GM19240 (cell line): ENCODE measurements around the gene KREMEN1.
"Not testable (repeated sequence)": the region's sequence is repeated elsewhere in the genome, so short reads cannot be mapped to it uniquely, and the experiment has no call there.

Experiments
- DNase-seq: peaks from one replicate; pipeline ENCODE4 v3.0.0; 2011; ENCODE audit warnings: low spot score; ENCODE audit not compliant: insufficient read length

KREMEN1 gene

DNA sequence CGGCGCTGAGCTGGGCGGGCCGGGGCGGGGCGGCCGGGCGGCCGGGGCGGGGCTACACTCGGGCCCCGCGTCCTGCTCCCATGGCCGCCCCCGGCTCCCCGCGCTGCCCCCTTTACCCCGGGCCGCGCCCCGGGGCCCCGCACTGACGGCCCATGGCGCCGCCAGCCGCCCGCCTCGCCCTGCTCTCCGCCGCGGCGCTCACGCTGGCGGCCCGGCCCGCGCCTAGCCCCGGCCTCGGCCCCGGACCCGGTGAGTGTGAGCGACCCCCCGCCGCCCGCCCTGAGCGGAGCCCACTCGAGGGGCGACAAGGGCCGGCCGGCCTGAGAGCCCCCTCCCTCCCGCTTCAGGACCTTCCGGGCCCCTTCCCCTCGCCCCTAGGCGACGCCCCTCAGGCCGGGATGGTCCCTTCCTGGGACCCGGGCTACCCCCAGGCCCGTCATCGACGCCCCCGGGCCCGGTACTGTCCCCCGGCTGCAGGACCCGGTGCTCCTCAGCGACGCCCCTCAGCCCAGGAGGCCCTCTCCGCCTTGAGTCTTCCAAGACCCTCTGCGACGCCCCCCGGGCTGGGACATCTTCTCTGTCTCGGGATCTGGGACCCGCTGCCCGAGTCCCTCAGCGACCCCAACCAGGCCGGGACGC, at the start of gene KREMEN1:
Gene KREMEN1, plus strand, starts transcription at position 57 of the 639 bp plus-strand sequence. Its CDS starts 96 bp downstream, at position 153.
- no peak for DNase-seq

DNA sequence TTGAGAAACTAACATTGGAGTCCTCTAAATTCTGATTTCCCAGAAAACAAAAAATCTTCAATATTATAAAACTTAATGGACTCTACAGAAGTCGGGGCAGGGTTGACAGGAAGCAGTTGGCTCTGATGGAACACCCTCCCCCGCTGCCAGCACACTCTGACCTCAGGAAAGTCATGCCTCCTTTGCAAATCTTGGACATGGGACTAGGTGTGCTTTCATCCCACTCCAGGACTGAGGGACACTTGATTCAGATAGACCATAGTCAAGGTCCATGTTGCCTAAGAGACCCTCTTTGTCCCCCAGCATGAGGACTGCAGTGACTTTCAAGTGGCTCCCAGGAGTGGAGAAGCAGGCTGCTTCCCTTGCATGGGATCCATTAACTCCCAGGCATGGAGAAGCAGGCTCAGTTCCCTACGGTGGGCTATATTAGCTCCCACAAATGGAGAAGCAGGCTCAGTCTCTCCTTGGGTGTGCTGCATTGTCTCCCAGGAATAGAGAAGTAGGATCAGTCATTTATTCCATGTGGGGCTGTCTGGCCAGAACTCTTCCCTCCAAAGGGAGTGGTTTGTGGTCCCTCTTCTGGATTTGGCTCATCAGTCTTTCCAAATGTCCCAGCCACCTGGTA, 49.6 kb upstream of the KREMEN1 start:
- no peak for DNase-seq

GRCh38 chr22:29026579-29026978, 46.3 kb upstream of the KREMEN1 start:
- DNase-seq, result no peak

GRCh38 chr22:29028468-29028867, 44.4 kb upstream of the KREMEN1 start:
- no peak for DNase-seq

GRCh38 chr22:29029202-29030000, 43.4 kb upstream of the KREMEN1 start:
- no peak for DNase-seq

DNA sequence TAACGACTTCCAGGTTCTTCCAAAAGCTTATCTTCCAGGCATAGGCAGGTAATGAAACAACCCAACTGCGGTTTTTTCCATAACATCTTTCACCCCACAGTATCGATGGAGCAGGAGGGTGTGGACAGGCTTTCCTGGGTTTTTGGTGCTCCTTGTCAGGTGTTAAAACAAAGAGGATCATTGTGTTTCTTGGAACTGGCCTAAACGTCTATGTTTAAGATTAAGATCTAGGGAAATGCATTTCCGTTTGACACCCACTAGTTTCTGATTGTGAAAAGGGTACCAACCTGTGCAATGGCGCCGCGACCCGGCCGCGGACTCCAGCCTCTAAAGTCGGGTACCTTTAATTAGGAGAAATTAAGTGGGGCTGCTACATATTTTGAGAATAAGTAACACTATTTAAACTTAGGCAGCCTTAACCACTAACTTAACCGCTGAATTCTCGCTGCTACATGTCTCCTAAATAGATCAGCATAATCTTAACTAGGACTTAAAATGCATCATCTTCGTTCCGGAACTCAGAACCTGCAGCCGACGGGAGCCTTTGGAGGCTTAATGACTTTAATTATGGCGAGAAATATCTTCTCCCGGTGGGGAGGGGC, 42.7 kb upstream of the KREMEN1 start:
- DNase-seq, result no peak

- DNase-seq, result no peak
Measured at GRCh38 chr22:29030618-29031226, 42.1 kb upstream of the KREMEN1 start.

DNA sequence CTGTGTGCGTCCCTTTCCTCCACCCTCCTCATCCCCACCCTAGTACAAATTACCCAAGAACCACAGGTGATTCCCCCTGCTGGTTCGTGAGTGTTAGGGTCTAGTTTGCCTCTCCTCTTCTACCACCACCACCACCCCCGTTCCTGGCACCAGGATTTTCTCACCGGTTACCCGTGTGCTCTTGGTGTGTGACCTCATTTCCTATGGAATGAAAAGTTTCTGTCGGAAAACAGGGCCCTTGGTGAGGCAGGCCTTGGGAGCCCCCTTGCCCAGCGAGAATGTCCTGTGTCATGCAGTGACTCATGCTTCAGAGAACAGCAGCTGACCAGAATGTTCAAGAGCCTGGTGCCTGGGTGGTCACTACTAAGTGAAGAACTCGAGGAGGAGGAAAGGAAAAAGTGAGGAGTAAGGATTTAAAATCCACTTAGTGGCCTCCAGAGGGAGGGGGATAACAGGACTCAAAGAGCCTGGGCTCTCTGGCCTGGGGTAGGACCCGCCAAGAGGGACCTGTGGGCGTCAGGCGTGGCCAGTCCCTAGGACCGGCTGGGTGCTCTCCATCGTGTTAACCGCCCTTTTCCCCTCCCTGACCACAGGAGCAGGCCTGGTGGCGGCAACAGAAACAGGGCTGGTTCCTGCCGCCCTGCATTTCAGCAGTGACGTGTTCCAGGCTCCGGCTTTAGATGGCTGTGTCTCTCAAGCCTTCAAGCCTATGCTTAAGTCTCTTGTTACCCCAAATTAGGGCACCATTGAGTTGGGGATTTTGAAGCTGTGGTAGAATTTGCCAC, 41.4 kb upstream of the KREMEN1 start:
- DNase-seq, result no peak

DNA sequence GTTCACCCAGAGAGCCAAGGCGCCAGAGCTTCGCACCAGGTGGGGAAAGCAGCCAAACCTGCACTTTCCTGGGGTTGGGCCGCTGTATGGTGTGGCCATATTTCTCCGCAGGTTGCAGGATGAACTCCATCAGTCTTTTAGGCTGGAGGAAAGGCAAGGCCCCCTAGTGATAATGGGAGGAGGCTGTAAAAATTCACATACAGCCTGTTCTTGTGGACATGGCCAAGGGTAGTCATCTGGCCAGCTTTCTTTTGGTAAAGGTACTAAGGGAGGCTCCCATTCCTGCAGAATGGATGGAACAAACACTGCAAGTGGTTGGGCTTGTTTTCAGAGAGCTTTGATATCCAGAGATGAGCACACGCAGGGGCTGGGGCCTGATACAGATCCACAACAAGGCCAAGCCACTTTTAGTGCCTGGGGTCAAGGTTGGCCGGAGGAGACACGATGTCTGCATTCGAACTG, 40.8 kb upstream of the KREMEN1 start:
- DNase-seq, result no peak

DNA sequence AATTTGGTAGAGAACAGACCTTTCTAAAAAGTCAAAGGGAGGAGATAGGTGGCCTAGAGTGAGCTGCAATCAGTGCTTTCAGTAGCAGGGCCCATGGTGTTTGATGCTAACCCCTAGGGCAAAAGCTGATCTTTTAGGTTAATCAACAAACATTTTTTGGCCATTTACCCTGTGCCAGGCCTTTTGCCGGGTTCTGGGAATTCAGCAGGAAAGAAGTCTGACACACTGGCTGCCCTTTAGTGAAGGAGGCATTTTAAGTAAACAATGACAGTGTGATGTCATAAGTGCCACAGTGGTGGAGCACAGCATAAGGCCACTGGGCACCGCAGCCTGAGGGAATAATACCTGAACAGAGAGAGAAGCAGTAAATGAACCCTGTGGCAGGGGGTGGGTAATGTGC, 40.3 kb upstream of the KREMEN1 start:
- no peak for DNase-seq

DNA sequence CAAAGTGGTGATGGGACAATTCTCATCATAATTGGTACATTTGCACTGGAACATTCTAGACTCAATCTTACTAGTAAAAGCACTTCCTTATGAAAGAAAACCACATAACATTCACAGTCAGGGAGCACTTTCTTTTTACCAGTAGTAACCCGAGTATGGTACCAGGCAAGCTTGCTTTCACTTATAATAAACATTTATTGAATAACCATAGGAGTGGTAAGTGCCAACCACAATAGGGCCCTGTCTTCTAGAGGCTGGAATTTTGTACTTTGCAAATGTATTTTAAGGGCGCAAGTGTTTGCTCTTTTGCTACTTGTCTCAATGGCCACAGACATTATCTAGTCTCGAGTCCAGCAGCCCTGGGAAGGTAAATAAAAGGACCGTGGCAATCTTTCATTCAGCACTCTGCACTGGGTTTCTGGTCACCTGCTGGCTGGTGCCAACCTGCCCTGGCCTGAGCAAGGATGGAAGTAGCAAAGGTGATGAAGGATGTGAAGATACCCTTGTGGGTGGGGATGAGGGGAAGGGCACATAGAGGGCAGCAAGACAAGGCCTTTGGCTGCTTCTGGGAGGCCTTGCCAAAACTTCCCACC, 35.4 kb upstream of the KREMEN1 start:
- no peak for DNase-seq

DNA sequence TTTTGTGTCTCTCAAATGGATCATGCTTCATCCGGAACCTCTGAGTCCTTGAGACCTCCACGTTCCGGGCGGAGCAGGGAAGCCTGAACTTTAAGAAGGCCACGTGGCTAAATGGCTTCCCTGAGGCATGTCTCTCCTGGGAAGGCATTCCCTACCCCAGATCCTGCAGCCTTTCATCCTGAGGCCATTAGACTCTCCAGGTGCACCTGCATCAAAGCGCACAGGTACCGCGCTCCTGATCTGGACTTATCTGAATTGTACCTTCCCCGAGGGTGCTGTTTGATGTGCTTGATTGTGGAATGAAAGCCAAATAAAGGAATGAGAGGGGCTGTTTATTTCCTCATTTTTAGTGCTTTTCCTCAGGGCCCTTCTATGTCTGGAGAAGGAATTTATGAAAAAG, 33.7 kb upstream of the KREMEN1 start:
- no peak for DNase-seq

- not testable (repeated sequence) for DNase-seq
Measured at GRCh38 chr22:29039684-29040083, 33.2 kb upstream of the KREMEN1 start.

DNA sequence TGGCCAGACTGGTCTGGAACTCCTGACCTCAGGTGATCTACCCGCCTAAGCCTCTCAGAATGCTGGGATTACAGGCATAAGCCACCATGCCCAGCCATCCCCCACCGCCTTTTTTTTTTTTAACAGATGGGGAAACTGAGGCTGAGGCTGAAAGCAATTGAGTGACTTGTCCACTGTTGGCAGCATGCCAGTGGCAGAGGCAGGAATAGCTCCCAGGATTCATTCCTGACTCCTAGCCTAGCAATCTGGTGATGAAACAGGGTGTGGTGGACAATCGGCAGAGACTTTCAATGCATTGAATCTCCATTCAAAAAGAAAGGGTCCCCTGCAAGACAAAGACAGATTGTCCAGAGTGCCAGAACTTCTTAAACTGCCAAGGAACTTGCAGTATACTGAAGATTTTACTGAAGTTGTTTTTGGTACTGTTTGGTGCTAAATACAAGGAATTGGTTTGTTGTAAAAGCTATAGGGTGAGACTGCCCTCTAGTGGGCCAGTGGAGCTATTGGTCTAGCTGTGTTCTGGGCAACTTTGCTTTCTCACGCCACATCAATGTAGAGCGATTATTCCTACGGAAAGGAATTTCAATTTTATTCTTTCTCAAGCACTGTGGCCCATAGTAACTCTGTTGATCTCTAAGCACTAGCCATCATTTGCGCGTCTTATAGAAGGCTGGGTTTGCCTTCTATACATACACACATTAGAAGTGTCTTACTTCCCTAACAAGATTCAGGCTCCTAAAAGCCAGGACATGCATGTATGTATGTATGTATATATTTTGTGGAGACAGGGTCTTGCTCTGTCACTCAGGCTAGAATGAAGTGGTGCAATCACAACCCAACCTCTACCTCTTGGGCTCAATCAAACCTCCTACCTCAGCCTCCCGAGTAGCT, 32.2 kb upstream of the KREMEN1 start:
- DNase-seq, result peak; percentile 51

- DNase-seq, result no peak
Measured at GRCh38 chr22:29041408-29041807, 31.4 kb upstream of the KREMEN1 start.

DNA sequence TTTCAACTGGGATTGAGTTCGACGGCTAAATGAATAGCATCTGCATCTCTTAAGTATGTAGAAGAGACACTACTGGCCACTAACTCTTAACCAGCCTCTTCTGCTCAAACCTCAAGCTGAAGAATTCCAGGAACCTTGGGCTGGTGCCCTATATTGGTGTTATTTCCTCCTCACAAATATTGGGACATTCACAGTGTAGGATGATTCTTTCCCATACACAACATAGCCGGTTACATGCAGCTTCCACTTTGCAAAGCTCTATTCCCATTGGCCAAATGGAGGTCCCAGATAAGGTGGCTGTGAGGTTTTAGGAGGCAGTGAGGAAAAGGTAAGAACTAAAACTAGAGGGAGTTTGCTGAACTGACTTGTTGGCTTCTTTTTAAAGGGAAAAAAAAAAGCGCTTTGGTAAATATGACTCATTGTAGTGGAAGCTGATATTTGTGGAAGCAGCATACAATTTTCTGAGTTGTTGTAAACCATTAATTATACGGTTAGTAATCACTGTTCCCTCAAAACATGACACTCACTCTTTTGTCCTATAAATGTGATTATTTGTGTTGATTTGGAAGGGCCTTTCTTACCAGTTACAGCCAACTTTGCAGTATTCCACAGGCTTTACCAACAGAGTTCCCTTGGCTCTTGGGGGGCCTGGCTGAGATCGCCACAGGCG, 28.8 kb upstream of the KREMEN1 start:
- DNase-seq, result no peak

GRCh38 chr22:29044657-29045176, 28.1 kb upstream of the KREMEN1 start:
- DNase-seq, result no peak

DNA sequence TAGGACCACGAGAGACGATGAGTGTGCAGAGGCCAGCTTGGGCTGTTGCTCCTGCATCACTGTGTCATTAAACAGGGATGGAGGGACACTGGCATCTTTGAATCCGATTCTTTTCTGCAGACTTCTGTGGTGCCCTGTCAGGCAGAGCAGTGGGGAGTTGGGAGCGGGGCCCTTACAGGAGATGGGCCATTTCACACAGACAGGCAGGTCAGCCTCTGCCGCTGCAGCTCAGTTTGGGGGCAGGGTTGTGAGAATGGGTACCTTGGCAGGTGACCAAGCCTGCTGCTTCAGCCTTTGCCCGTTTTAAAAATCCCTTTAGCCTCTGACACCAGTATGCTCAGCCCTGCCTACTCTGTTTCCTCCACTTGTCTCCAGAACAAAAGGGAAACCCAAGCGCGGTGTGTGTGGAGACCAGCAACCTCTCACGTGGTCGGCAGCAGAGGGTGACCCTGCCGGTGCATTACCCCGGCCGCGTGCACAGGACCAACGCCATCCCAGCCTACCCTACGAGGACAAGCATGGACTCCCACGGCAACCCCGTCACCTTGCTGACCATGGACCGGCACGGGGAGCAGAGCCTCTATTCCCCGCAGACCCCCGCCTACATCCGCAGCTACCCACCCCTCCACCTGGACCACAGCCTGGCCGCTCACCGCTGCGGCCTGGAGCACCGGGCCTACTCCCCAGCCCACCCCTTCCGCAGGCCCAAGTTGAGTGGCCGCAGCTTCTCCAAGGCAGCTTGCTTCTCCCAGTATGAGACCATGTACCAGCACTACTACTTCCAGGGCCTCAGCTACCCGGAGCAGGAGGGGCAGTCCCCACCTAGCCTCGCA, 23.8 kb upstream of the KREMEN1 start:
- DNase-seq, result no peak
